ENCODE results near the gene ZNF575.

DNA sequence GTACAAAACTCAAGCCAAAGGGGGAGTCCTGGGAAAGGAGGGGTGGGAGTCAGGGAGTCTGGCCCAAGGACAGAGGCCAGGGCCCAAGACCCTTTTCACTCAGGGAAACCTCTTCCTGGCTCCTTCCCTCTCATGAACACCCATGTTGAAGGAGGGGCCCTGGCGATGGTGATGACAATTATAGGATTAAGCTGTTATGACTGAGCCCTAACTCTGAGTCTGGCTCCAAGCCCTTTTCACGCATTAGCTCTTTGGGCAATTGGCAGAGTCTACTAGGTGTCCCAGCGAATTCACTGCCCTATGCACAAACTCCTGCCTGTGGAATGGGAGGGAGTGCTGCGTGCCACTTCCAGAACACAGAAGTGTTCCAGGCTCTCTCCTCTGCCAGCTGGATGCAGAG lies 20.7 kb downstream of the ZNF575 start:
- TF ChIP-seq CTCF (IDR thresholded peaks at IDR 0.05 in 2 of 3, conservative IDR thresholded peaks at IDR 0.05 in 1 of 3; ENCODE audit: control insufficient read depth in 2 of 3, extremely low read depth in 1 of 3, insufficient read depth in 1 of 3, low read depth in 3 of 3, low read length in 3 of 3) (no peak), SIX5 (IDR thresholded peaks at IDR 0.05; ENCODE audit: low read depth, low read length, severe bottlenecking) (no peak), POLR2AphosphoS5 (IDR thresholded peaks at IDR 0.05; ENCODE audit: low read length) (no peak)

Data from GM12878 (cell line).